Fibroblast of lung (primary cell): Measurements from ENCODE around the gene ZNF408. TPM values are rescaled to one million over a fixed set of nuclear protein-coding genes. Genes with fewer than 3 reads are reported as not detected.

ENCODE experiments used
- DNase-seq, 2 donors: peaks; one replicate each; pipeline versions ENCODE4 v3.0.0 to v3.0.0-alpha.2; 2010; ENCODE audit warnings: low read depth in 2 of 2
- H2AFZ ChIP-seq: 2 replicates; pipeline ENCODE4 v1.5.1; 2012; ENCODE audit warnings: low read length, control low read depth, inconsistent platforms
- H3K27ac ChIP-seq: 2 replicates; pipeline ENCODE4 v1.5.1; 2011; ENCODE audit warnings: low read length, control low read depth; ENCODE audit not compliant: insufficient read depth
- H3K27me3 ChIP-seq: 2 replicates; pipeline ENCODE4 v1.5.1; 2011; ENCODE audit warnings: mild to moderate bottlenecking, low read length; ENCODE audit not compliant: control insufficient read depth, insufficient read depth
- H3K36me3 ChIP-seq: 2 replicates; pipeline ENCODE4 v1.5.1; 2011; ENCODE audit warnings: low read length; ENCODE audit not compliant: control insufficient read depth, insufficient read depth
- H3K4me1 ChIP-seq: 2 replicates; pipeline ENCODE4 v1.5.1; 2011; ENCODE audit warnings: low read length; ENCODE audit not compliant: control insufficient read depth, insufficient read depth; ENCODE audit errors: extremely low read depth
- H3K4me2 ChIP-seq: 2 replicates; pipeline ENCODE4 v1.5.1; 2011; ENCODE audit warnings: low read length, control low read depth; ENCODE audit not compliant: insufficient read depth; ENCODE audit errors: extremely low read depth
- H3K4me3 ChIP-seq, 4 experiments: fragments of 200-600 bp in 1 of 4; sonication (generic) in 1 of 4; replicated peaks in 1 of 4; 2 replicates each; pipeline ENCODE4 v1.5.1; 2011 to 2016; ENCODE audit warnings: low read length in 4 of 4, low read depth in 3 of 4, mild to moderate bottlenecking in 3 of 4, control low read depth in 2 of 4, inconsistent platforms in 1 of 4, mixed read lengths in 1 of 4; ENCODE audit not compliant: insufficient read depth in 1 of 4; ENCODE audit errors: control extremely low read depth in 1 of 4
- H3K79me2 ChIP-seq: 2 replicates; pipeline ENCODE4 v1.5.1; 2012; ENCODE audit warnings: mild to moderate bottlenecking, low read length, inconsistent platforms; ENCODE audit not compliant: control insufficient read depth, insufficient read depth
- H3K9ac ChIP-seq: 2 replicates; pipeline ENCODE4 v1.5.1; 2011; ENCODE audit warnings: mild to moderate bottlenecking, low read length, control low read depth; ENCODE audit not compliant: insufficient read depth
- H3K9me3 ChIP-seq: 2 replicates; pipeline ENCODE4 v1.5.1; 2012; ENCODE audit warnings: low read depth, low read length; ENCODE audit not compliant: control insufficient read depth, insufficient read depth
- H4K20me1 ChIP-seq: 2 replicates; pipeline ENCODE4 v1.5.1; 2011; ENCODE audit warnings: low read length; ENCODE audit not compliant: control insufficient read depth, insufficient read depth; ENCODE audit errors: extremely low read depth
- EZH2 ChIP-seq: IDR thresholded peaks from 2 replicates; pipeline ENCODE4 v1.5.1; 2012; ENCODE audit warnings: low read length, control low read depth, mild to moderate bottlenecking; ENCODE audit errors: missing control alignments
- polyA plus RNA-seq, 2 donors: library from polyadenylated mRNA; depleted of rRNA in 1 of 2; stranded (reverse) in 1 of 2; unstranded in 1 of 2; fragments of >200 nt; gene quantifications; 2 replicates each; pipeline ENCODE4 v1.2.1, GENCODE V29; 2011 to 2012; ENCODE audit warnings: missing spikeins in 1 of 2
- total RNA-seq: library from RNA; depleted of rRNA; stranded (reverse); fragments of >200 nt; gene quantifications from 2 replicates; pipeline ENCODE4 v1.2.1, GENCODE V29; 2014
- TF ChIP-seq, protein P1 (sequence below), 2 donors: IDR thresholded peaks in 1 of 2; conservative IDR thresholded peaks in 1 of 2; 1 replicate in 1 of 2; 2 replicates in 1 of 2; pipeline ENCODE4 v1.5.1; 2011 to 2012; ENCODE audit warnings: low read length in 2 of 2, control low read depth in 1 of 2, inconsistent platforms in 1 of 2, low read depth in 1 of 2, mild to moderate bottlenecking in 1 of 2

Gene ZNF408
- total and polyA plus RNA-seq, 2 donors (not counting 1 experiment from before 2014, with no cell fraction given), result 4.2 to 7.9 TPM

DNA sequence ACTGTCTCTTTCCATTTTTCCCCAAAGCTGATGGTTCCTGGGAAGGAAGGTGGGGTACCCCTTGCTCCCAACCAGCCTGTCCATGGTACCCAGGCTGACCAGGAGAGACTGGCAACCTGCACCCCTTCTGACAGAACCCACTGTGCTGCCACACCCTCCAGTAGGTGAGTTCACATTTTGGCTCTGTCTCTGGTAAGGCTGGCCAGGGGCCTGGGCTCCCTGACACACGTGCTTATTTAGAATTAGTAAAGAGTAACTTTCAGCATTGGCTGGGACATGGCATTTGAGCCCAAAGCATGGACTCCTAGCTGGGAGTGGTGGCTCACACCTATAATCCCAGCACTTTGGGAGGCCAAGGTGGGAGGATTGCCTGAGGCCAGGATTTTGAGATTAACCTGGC is 35.5 kb upstream of the ZNF408 start:
- no peak overlapping the region for H3K27ac ChIP-seq
- H3K9me3 ChIP-seq, result no peaks in the 10 kb centered on the region
- H3K79me2 ChIP-seq, result no peaks in the 10 kb centered on the region
- no peak overlapping the region for H3K4me2 ChIP-seq
- no peaks in the 10 kb centered on the region for H4K20me1 ChIP-seq
- H3K27me3 ChIP-seq, result no peaks in the 10 kb centered on the region
- H3K36me3 ChIP-seq, result peaks cover 12% of the 10 kb centered on the region
- H3K4me3 ChIP-seq, result no peak overlapping the region
- no peak for DNase-seq
- H3K4me1 ChIP-seq, result no peaks in the 10 kb centered on the region
- H2AFZ ChIP-seq, result no peak overlapping the region
- TF ChIP-seq, protein P1, sequence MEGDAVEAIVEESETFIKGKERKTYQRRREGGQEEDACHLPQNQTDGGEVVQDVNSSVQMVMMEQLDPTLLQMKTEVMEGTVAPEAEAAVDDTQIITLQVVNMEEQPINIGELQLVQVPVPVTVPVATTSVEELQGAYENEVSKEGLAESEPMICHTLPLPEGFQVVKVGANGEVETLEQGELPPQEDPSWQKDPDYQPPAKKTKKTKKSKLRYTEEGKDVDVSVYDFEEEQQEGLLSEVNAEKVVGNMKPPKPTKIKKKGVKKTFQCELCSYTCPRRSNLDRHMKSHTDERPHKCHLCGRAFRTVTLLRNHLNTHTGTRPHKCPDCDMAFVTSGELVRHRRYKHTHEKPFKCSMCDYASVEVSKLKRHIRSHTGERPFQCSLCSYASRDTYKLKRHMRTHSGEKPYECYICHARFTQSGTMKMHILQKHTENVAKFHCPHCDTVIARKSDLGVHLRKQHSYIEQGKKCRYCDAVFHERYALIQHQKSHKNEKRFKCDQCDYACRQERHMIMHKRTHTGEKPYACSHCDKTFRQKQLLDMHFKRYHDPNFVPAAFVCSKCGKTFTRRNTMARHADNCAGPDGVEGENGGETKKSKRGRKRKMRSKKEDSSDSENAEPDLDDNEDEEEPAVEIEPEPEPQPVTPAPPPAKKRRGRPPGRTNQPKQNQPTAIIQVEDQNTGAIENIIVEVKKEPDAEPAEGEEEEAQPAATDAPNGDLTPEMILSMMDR (conservative IDR thresholded peaks at IDR 0.05 in 1 of 2, IDR thresholded peaks at IDR 0.05 in 1 of 2; ENCODE audit: low read depth in 1 of 2, low read length in 2 of 2), result no peak
- TF ChIP-seq EZH2, result no peak
- no peak overlapping the region for H3K9ac ChIP-seq

DNA sequence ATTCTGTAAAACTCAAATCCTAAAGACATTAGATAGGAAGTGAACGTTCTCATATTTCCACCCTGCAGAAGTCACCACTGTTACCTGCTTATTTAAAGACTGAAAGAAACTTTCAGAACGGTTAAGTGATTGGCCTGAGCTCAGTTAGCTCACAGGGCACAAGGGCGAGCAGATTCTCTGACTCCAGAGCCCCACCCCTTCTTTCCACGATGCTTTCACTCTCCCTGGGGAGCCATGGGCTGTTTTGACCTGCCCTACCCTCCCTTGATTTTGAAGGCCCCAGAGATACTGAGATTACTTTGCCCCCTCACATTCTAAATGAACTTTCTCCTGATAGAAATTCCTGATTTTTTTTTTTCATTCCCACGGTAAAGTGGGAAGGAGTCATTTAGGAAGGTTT is 34.3 kb upstream of the ZNF408 start:
- H3K4me1 ChIP-seq, result no peaks in the 10 kb centered on the region
- no peak overlapping the region for H3K9ac ChIP-seq
- no peaks in the 10 kb centered on the region for H3K79me2 ChIP-seq
- H3K4me2 ChIP-seq, result no peak overlapping the region
- H3K4me3 ChIP-seq, result no peak overlapping the region
- no peaks in the 10 kb centered on the region for H4K20me1 ChIP-seq
- H3K36me3 ChIP-seq, result peaks cover 12% of the 10 kb centered on the region
- H2AFZ ChIP-seq, result no peak overlapping the region
- no peak for DNase-seq
- H3K27me3 ChIP-seq, result no peaks in the 10 kb centered on the region
- H3K27ac ChIP-seq, result no peak overlapping the region
- no peaks in the 10 kb centered on the region for H3K9me3 ChIP-seq
- TF ChIP-seq EZH2, result no peak
- TF ChIP-seq, protein P1 (conservative IDR thresholded peaks at IDR 0.05 in 1 of 2, IDR thresholded peaks at IDR 0.05 in 1 of 2; ENCODE audit: low read depth in 1 of 2, low read length in 2 of 2), result no peak

DNA sequence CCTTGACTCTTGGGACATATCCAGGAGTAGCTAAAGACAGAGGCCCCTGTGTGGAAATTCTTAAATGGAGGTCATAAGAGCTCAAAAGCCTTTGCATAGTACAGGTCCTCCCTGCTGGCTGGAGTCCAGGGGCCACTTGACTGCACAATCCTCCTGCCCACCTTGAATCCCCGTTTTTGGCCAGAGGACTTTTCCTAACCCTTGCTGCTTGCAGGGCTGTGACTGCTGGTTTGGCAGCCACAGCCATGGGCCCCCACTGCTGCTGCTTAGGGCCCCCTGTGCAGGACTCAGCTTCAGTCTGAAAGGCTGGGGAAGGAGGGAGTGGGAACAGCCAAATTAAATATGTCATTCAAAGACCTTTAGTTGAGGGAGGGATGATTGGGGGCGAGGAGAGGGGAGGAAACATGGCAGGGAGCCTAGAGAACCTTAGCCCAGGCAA is 33.8 kb upstream of the ZNF408 start:
- Histone ChIP-seq H3K27ac (no peak overlapping the region), H4K20me1 (no peaks in the 10 kb centered on the region), H3K9me3 (no peaks in the 10 kb centered on the region), H3K9ac (no peak overlapping the region), H3K36me3 (peaks cover 12% of the 10 kb centered on the region), H2AFZ (no peak overlapping the region), H3K79me2 (no peaks in the 10 kb centered on the region), H3K27me3 (no peaks in the 10 kb centered on the region), H3K4me2 (no peak overlapping the region), H3K4me1 (no peaks in the 10 kb centered on the region), H3K4me3 (no peak overlapping the region)
- no peak for DNase-seq
- no peak for TF ChIP-seq EZH2
- TF ChIP-seq, protein P1 (conservative IDR thresholded peaks at IDR 0.05 in 1 of 2, IDR thresholded peaks at IDR 0.05 in 1 of 2; ENCODE audit: low read depth in 1 of 2, low read length in 2 of 2), result no peak
